Right ventricle myocardium superior (tissue), 1 donor: ENCODE results near the gene ZNF230. TPM values are rescaled to one million over a fixed set of nuclear protein-coding genes. Genes with fewer than 3 reads are reported as not detected.
A peak's percentile ranks its signal among the peaks of the same experiment; 100 is the strongest.

Source experiments
- ATAC-seq: fragments of 200-7000 bp; cut with Tn5 transposase; one replicate; pipeline ENCODE4 v1.9.1; 2020; ENCODE audit warnings: mild to moderate bottlenecking; ENCODE audit not compliant: poor library complexity
- DNase-seq: peaks from one replicate; pipeline ENCODE4 v3.0.0-alpha.2; 2020
- intact Hi-C: fragments of 100-400 bp; cut with DNase I; formaldehyde crosslinking; loops from one replicate; pipeline ENCODE4 v1.11.2; 2022
- total RNA-seq: library from RNA; stranded (reverse); fragmentation: NEBNext Ultra II Directional; extraction: Animal tissue kit (Norgen Biotek cat#: 25700); gene quantifications from one replicate; pipeline ENCODE4 v1.2.1, GENCODE V29; 2021
- donor health status: DM: no; HTN: yes; CAD: no; lungs with severe emphysema.

The ZNF230 gene
- total RNA-seq, 1 donor from 2014 or later = 2.7 TPM

- intact Hi-C loops = no loop called here
- DNase-seq (peak; percentile 89), ATAC-seq (peak; percentile 100)
Observed at GRCh38 chr19:44025217-44025936, 22.6 kb downstream of the ZNF230 start, which contains the start of gene ZNF222. ZNF222 (plus strand) TSS chr19:44025379; CDS start chr19:44025437, 58 bp downstream.

- intact Hi-C loops = no loop called here
- ATAC-seq = no peak
- DNase-seq = no peak
Observed at GRCh38 chr19:44026622-44027021, 23.9 kb downstream of the ZNF230 start.

GRCh38 chr19:44032001-44032610, 29.3 kb downstream of the ZNF230 start:
- no peak for ATAC-seq
- no peak for DNase-seq
- intact Hi-C loops = no loop called here

- DNase-seq (no peak), ATAC-seq (no peak)
- intact Hi-C loops = no loop called here
Observed at GRCh38 chr19:44042147-44042546, 39.4 kb downstream of the ZNF230 start.

GRCh38 chr19:44050740-44051649, 48.2 kb downstream of the ZNF230 start:
- intact Hi-C loops = no loop called here
- DNase-seq (no peak), ATAC-seq (peak; percentile 34)

- ATAC-seq = peak; percentile 100
- peak; percentile 96 for DNase-seq
- intact Hi-C loops = no loop called here
Observed at GRCh38 chr19:44051650-44052402, 49.1 kb downstream of the ZNF230 start, which contains the start of gene ZNF223. ZNF223 (plus strand) TSS chr19:44052036; CDS start chr19:44055177, 3,141 bp downstream.

GRCh38 chr19:44055870-44056269, 53.1 kb downstream of the ZNF230 start:
- no peak for DNase-seq
- ATAC-seq = no peak
- intact Hi-C loops = no loop called here

GRCh38 chr19:44059229-44059628, 56.5 kb downstream of the ZNF230 start:
- intact Hi-C loops = no loop called here
- ATAC-seq = no peak
- no peak for DNase-seq

- no peak for DNase-seq
- intact Hi-C loops = no loop called here
- no peak for ATAC-seq
Observed at GRCh38 chr19:44061038-44061437, 58.3 kb downstream of the ZNF230 start.

Other genes with a start within 250 kb of the ZNF230 start
- 15.7 TPM for gene SMG9, start 248.0 kb upstream of the ZNF230 start, total RNA-seq
- gene KCNN4, start 222.0 kb upstream of the ZNF230 start, total RNA-seq = 0.19 TPM
- 0.89 TPM for gene LYPD5, start 200.5 kb upstream of the ZNF230 start, total RNA-seq
- 9.0 TPM for gene ZNF283, start 175.6 kb upstream of the ZNF230 start, total RNA-seq
- gene ZNF404, start 119.0 kb upstream of the ZNF230 start, total RNA-seq = 7.6 TPM
- 6.1 TPM for gene ZNF45, start 67.7 kb upstream of the ZNF230 start, total RNA-seq
- gene ZNF221, start 51.7 kb upstream of the ZNF230 start, total RNA-seq = 3.6 TPM
- 6.5 TPM for gene ZNF155, start 18.8 kb upstream of the ZNF230 start, total RNA-seq
- 2.9 TPM for gene ZNF222, start 22.4 kb downstream of the ZNF230 start, total RNA-seq
- gene ZNF223, start 49.1 kb downstream of the ZNF230 start, total RNA-seq = 2.3 TPM
- 1.6 TPM for gene ZNF284, start 69.2 kb downstream of the ZNF230 start, total RNA-seq
- 9.9 TPM for gene ZNF224, start 91.4 kb downstream of the ZNF230 start, total RNA-seq
- 3.0 TPM for gene ZNF225, start 110.4 kb downstream of the ZNF230 start, total RNA-seq
- 8.1 TPM for gene ZNF234, start 138.6 kb downstream of the ZNF230 start, total RNA-seq
- 14.9 TPM for gene ZNF226, start 162.1 kb downstream of the ZNF230 start, total RNA-seq
- 12.6 TPM for gene ZNF227, start 209.6 kb downstream of the ZNF230 start, total RNA-seq